ENCODE measurements around the gene PDE4C.

Gene PDE4C

DNA sequence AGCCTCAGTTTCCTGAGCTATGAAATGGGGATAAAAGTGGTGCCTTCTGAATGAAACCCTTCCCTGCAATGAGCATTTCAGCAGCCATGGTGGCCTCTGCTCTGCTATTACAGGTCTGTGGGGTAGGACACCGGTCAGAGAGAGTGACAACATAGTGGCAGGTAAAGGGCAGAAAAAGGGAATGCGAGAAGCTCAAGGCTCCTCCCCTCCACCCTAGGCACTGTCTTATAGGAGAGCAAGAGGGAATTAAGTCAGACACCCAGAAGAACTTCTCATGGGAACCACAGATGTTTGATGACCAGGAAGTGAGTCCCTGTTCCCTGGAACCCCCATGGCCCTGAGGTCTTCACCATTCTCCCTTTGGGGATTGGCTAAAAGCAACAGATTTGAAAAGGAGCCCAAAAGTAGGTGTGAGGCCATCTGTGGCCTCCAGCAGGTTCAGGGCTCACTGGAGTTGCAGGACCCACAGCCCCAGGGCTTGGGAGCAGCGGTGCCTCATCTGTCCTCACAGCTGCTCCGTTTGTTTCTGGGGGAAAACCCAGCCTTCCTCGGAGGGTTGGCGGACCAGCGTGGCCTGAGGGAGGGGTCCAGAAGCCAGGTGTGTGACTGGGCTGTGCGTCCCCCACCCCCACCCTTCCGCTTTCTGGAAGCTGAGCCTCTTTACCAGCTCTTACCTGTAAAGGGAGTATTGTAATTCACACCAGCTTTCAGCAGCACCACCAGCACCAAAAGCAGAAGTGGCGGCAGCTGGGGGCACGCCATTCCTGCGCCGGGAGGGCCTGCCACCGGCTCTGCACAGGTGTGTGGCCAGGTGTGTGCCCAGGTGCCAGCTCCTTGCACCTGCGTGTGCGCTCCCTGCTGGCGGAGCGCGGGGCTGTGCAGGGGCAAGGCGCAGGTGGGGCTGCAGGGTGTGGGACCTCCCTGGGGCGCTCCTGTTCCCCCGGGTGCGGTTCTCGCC is 28.6 kb upstream of the PDE4C start:
- no peak for FAIRE-seq

DNA sequence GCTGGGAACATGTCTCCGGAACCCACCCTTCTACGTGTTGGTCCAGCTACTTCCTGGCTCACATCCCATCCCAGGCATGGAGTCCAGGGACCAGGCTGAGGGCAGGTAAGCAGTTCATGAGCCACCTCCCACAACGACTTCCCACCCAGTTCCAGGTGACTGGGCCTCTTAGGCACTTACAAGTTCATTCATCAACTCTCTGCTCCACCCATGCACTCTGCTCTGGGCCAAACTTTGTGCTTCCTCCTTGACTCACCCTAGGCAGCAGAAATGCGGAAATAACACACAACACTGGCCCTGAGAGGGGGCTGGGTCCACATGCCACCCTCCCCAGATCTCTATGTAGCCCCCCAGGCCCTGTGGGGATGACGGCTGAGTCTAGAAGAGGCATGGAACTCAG is 27.5 kb upstream of the PDE4C start:
- no peak for FAIRE-seq

DNA sequence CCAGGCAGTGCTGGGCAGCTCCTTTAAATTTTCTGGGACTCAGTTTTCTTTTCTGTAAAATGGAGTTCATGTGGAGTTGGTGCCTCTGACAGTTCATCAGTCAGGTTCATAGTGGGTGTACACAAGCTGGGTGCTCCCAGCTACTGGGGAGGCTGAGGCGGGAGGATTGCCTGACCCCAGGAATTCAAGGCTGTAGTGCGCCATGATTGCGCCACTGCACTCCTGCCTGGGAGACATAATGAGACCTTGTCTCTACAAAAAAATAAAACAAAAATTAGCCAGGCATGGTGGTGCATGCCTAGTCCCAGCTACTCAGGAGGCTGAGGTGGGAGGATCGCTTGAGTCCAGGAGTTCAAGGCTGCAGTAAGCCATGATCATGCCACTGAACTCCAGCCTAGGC is 26.9 kb upstream of the PDE4C start:
- no peak for FAIRE-seq

DNA sequence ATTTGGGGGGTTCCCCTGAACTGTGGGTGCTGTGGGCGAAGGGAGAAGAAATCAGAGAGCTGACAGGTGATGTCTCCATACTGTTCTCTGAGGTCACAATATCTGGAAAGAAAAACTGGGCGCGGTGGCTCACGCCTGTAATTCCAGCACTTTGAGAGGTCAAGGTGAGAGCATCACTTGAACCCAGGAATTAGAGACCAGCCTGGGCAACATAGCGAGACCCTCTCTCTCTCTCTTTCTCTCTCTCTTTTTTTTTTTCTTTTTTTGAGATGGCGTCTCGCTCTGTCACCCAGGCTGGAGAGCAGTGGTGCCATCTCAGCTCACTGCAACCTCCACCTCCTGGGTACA is 26.1 kb upstream of the PDE4C start:
- FAIRE-seq, result no peak

DNA sequence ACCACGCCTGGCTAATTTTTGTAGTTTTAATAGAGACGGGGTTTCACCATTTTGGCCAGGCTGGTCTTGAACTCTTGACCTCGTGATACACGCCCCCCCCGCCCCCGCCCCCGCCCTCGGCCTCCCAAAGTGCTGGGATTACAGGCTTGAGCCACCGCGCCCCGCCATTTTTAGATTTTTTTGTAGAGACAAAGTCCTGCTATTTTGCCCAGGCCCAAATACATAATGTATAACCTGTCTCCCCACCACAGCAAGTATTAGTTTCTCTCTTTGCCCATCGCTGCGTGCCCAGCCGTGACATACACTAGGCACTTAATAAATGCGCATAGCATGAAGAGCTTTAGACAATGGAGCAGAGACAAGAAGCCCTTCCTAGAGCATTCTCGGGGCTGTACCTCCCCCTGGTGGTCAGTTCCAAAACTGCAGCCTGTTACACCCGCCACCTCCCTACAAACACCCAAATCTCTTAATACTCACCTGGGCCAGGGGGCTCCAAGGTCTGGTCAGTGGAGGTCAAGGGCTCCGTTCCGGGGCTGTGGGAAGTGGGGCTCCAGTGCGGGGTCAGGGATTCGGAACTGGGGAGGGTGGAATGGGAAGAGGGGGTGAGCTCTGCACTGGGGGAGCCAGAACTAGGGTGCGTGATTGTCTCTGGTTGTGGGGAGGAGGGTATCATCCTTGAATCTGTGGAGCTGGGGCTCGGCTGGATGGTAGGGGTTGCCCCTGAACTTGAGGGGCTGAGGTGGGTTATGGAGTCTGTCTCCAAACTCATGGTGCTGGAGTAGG is 25.5 kb upstream of the PDE4C start:
- FAIRE-seq, result no peak

DNA sequence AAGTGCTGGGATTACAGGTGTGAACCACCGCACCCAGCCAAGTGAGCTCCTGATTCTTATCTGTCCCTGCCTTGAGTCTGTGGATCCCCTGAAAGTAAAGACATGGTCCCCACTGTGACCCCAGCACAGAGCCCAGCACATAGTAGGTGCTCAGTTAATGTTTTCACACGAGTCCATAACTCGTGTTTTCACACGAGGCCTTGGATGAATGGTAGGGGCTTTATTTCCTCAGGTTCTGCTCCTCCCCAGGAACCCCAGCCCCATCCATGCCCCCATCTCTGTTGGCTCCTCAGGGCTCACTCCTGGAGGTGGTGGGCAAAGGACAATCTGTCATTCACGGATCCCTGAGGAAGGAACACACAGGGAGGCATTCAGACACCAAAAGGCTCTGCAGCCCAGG is 23.6 kb upstream of the PDE4C start:
- FAIRE-seq, result no peak

DNA sequence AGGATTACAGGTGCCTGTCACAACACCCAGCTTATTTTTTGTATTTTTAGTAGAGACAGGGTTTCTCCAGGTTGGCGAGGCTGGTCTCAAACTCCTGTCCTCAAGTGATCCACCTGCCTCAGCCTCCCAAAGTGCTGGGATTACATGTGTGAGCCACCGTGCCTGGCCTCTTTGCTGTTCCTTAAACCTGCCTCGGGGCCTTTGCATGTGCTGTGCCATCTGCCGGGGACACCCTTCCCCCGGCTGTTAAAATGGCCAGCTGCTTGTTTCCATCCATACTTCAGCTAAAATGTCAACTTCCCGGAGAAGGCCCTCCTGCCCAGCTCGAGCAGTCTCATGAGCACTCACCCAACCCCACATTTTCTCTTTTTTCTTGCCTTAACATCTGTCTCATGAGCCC is 19.1 kb upstream of the PDE4C start:
- FAIRE-seq, result no peak

DNA sequence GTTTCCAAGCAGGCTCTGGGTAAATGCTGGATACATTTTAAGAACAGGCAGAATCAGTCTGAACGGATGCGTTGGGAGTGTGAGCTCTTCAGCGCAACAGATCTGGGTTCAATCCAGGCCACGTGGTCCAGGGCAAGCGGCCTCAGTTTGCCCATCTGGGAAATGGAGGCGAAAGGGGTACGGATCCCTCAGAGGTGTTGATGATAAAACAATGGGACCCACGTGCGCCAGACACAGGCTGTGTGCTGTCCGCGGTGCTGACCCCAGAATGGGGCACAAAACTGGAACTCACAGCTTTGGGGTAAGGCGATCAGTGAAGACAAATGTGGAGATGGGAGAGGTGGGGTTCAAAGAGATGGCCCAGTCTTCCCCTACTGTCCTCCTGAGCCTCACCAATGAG is 13.1 kb upstream of the PDE4C start:
- no peak for FAIRE-seq

DNA sequence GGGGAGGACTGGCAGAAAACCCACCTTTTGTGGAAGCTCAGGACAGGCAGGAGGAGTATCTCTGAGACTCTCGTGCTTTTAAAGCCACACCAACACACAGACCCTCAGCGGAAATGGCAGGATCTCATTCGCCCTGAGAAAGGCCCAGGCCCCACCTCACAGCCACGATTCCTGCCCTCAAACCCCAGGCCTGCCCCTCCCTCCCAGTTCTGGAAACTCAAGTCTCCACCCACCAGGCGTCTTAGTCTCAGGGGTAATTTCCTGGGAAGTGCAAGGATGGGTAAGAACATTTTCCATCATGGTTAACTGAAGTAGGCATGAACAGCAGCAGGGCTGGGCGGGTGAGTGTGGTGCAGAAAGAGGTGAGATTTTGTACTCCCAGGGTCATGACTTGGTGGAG is 8.0 kb upstream of the PDE4C start:
- no peak for FAIRE-seq

DNA sequence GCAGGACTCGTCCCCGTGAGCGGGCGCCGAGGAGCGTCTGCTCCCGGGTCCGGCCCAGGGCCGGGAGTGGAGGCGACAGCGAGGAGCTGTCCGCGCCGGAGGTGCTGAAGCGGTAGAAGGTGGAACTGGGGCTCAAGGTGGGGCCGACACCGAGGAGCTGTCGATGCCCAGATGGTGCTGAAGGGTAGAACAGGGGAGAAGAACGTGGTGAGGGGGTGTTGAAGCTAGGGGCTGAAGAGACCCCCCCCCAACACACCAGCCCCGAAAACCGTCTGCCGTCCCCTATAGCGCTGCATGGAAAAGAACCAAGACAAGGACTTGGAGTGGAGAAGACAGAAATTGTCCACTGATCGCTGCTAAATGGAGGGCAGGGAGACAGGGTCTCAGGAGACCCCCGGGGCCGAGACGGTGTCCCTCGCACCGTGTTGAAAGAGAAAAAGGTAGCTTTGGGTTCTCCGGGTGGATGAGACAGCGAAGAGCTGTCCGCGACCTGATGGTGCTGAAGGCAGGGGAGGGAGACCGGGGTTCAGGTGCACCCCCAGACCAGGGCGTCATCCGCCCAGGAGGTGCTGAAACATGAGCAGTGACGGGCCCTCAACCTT is 7.1 kb upstream of the PDE4C start:
- FAIRE-seq, result no peak

DNA sequence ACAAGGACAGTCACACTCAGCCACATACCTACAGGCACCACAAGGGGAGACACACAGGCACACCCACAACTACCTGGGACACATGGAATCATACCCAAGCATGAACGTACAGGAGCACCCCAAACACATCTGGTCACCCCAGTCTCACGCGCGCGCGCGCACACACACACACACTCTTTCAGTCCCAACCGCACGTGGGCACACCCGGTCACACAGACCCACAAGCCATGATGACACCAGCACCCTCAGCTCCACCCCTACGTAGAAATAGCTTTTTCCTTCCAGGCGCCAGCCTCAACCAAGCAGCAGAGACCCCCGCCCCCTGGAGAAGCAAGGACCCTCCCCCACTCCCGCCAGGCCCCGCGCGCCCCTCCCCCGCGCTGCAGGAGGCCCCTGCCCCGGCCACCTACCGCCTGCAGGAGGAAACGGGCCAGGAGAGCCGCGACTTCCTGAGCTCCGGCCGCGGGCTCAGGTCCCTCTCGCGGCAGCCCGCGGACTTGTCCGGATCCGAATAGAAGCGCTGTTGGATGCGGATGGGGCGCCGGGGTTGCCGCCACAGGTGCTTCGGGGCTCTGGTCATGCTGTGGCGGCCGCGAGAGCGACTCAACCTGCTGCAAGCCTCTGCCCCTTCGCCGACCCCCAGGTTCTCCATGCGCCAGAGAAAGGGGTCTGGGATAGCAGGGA is 6.4 kb upstream of the PDE4C start:
- FAIRE-seq, result no peak

DNA sequence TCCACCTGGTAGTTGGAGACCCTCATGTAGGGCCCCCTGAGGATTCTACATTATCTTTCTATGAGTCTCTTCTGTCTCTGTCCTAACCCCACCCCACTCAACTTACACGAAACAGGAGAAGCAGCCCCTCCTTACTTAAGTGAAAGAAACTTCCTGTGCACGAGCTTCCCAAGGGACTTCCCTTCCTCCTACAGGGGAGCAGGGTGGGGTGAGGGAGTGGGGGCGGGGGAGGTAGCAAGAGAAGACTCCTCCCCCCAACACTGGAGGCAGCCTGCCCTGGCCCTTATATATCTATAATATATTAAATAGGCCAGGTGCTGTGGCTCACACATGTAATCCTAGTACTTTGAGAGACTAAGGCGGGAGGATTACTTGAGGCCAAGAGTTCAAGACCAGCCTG is 5.5 kb upstream of the PDE4C start:
- no peak for FAIRE-seq

DNA sequence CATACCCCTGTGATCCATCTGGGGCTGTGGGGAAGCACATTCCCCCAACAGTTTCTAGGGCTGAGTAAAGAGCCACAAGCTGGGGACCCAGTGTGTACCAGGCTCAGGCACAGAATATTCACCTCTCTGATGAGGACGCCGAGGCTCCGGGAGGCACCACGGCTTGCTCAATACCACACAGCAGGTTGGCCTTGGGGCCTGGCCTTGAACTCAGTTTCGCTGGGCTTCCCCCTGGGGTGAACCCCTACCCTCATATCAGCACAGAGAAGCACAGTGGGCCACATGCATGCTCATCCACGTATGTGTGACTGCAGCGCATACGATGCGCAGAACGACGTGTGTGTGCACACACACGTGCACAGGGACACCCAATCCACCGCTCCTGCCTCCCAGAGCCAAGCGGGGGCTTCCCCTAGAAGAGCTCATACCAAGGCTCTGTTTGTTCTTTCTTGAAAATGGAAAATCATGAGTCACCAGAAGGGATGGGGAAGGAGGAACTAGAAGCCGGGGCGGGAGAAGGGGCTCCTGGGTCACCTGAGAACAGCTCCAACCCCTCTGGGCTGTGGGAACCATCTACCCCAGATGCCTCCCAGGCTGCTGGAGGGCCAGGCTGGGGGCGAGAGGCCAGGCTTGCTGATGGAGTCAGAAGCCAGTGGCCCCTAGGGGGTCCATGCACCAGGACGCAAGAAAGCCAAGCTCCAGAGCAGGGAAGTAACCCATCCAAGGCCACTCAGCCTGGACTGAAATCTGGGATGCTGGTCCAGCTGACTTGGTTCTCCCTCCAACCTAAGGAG is 4.9 kb upstream of the PDE4C start:
- no peak for FAIRE-seq

DNA sequence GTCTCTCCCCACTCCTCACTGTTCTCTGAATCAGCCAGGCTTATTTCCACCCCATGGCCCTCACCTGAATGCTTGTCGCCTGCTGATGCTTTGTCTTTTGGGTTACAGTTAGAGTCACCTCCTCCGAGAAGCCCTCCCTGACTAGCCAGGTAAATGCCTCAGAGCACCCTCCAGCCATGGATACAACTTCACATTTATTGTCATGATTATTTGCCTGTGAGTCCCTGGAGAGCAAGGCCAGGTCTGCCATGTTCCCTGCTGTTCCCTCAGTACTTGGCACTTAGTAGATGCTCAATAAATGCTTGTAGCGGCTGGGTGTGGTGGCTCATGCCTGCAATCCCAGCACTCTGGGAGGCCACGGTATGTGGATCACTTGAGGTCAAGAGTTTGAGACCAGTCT is 3.7 kb upstream of the PDE4C start:
- no peak for FAIRE-seq

DNA sequence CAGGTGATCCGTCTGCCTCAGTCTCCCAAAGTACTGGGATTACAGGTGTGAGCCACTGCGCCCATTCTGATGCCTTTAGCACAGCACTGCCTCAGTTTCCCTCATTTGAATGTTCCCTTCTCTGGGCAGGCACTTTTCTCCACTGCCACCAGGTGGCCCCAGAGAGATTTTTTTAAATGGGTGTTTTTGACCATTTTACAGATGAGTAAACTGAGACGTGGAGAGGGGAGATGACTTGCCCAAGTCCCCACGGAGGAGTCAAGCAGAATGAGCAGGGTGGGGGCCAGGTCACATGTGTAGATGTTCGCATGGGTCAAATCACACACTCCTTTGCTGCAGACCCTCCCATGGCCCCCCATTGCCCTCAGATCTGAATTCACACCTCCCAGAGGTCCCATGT is 3.2 kb upstream of the PDE4C start:
- no peak for FAIRE-seq

DNA sequence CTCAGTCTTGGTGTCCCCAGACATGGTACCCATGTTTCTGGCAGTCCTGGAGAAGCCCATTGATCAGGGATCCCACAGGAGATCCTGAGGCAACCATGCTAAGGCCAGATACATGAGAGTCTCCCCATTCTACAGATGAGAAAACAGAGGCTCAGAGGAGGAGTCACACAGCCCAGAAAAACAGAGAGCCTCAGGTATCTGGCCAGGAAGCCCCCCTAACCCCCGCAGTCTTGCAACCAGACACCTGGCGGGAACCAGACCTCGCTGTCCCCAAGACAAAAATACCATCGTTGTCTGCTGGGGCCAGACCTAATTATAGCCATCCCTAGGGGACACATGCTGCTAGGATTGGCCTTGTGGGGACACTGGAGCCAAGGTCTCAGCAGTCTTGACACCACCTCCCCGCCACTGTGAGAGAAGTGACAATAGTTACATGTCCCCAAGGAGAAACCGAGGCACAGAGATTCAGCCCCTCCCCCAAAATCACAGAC is 1.6 kb upstream of the PDE4C start:
- FAIRE-seq, result no peak

DNA sequence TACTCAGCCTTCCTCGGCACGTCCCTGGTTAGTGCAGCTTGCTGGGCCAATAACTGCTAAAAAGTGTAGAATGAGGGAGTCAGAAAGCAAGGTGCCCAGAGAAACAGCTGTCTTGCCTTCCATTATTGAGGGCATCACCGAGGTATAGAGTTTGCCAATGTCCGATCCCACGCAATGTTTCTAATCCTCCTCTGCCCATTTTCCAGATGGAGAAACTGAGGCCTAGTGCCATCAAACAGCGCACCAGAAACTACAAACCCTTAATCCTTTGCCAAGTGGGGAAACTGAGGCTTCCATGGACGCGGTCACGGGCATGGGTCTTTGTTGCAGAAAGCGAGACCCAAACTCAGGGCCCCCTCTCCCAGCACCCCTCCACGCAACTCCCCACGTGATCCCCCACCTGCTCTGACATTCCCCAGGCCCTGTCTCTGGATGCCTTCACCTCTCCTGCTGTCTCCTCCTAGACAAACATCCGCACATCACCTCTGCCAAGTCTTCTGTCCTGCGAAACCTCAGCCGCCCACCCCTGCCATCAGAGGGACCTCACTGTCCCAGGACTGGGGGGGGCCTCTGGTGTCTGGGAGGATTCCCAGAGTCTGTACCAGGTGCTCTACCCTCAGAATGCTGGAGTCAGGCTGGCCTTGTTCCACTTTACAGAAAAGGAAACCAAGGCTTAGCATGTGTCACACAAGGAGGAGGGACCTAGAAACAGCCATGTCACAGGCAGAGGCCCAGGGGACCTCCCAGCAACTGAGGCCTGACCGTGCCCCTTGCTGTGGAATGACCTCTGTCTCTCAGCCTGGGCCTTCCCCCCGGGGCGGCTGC is 930 bp upstream of the PDE4C start:
- FAIRE-seq, result no peak

DNA sequence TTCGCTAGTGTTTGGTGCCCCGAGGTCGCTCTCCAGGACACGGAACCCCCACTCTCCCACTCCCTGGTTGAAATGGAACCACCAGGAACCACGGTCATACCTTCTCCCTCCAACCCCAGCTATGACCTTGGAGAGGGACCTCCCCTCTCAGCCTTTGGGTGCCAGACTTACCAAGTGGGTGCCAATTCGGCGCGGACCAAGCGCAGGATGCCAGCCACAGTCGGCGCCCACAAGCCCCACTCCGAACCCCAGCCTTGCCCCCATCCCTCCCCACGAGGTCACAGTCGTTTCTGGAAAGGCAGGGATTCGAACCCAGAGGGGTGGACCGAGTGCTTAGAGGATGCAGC is 910 bp downstream of the PDE4C start:
- FAIRE-seq, result no peak

DNA sequence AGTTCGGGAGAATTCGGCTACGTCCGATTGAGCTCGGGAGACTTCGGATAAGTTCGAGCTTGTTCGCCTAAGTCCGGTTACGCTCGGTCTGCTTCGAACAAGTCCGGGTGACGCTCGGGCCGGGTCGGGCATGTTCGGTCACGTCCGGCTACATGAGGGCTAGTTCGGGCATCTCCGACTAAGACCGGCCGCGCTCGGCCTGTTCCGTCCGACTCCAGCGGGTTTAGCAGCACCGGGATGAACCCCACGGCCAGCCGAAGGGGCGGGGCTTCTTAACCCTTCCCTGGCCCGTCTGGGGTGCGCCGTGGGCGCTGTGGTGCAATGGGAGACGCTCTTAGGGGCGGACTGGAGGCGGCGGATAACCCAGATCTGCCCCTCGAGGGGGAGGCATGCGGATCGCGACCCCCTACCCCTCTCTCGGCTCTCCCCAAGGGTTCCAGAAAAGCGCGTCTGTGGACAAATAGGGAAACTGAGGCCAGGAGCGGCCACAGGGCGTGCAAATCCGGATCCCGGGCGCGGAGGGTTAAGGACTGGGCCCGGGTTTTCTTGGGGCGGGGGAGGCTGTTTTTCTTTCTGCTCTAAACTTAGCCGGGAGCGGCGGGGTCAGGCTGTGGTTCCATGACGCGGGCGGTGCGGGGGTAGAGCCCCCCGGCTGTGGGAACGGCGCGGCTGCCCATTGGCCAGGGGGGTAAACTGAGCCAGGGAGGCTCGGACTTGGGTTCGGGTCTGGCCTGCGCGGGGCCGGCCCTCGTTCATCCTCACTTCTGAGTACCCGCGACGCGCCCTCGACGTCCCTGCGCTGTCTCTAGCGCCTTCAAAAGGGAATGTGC is 1.5 kb downstream of the PDE4C start:
- peak; percentile 98 for FAIRE-seq

DNA sequence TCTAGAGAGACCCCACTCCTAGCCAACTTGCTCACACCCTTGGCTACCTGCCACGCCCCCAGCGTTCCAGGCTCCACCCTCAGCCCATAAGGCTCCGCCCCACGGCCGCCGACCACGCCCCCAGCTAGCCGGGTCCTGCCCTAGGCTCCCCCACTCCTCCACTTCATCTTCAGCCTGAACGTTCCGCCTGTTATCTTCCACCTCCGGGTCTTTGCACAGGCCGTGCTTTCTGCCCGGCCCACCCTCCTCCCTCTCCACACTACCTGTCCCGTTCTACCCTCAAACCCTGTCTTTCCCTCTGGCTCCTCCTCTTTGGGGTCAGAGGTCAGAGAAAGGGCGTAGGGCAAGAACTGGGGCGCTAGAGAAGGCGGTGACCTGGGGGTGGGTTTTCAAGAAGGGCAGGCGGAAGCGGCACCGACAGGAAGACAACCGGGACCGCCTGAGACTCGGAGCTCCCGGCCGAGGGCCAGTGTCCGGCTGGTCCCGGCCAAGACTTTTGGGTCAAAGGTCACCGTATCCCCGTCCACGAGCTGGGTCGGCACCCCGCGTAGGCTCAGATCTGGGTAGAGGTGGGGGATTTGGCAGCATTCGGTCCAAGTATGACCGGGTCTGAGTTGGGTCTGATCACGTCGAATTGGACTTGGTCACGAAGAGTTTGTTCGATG is 2.2 kb downstream of the PDE4C start:
- FAIRE-seq, result no peak
